ENCODE measurements around the gene VSTM2A.
"Not testable (repeated sequence)": the region's sequence is repeated elsewhere in the genome, so short reads cannot be mapped to it uniquely, and the experiment has no call there.

Gene VSTM2A, protein sequence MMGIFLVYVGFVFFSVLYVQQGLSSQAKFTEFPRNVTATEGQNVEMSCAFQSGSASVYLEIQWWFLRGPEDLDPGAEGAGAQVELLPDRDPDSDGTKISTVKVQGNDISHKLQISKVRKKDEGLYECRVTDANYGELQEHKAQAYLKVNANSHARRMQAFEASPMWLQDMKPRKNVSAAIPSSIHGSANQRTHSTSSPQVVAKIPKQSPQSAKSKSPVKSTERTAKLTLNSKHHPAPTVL

DNA sequence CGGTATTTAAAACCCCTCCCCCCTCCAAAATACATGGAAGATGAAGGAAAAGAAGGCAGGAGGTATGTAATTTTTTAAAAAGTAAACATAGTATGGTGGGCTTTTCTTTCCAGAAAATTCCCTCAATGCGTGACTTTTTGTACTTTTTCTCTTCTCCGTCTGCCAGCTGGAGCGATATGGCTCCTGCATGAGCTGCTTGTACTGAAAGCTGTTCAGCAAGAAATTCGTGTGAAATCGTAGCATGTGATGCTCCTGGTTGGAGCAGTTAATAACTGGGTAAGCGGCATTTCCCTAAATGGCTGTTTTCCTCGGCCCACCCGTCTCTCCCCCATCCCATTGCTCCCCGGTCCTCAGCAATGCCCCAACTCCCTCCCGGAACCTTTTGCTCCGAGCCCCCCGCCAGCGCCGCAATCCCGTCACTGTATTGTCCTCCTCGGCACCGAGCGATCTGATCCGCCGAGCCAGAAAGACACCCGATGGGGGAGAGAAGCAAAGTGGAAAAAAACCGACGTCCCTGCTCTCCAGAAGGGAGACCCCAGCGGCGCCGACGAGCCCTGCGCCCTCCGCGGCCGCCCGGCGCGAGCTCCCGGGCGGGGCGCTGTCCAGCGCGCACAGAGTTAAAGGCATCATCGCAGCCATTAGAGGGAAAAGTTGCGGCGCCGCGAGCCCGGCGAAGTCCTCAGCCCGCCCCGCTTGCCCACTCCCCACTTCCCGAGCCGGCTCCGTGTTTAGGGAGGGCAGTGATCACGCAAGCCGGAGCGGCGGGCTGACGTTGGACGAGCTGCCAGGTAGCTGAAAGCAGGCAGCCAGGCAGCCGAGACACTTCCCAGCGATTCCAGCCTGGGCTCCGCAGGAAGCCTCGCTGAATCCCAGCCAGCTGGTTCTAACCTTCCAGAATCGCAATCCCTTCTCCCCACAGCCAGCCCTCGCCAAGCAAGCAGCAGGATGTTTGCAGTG, at the start of gene VSTM2A:
TSS of gene VSTM2A (plus strand) at position 707 of the 957 bp plus-strand sequence. CDS start 356 bp downstream, outside the sequence.
- DNase-seq: no peak

- DNase-seq: not testable (repeated sequence)
These were observed 37.6 kb upstream of the VSTM2A start for GRCh38 chr7:54504531-54504930.

- no peak for DNase-seq
These were observed 12.6 kb upstream of the VSTM2A start for GRCh38 chr7:54529568-54529967.

GRCh38 chr7:54538122-54538521, 4.1 kb upstream of the VSTM2A start:
- DNase-seq: no peak

- DNase-seq: no peak
These were observed 895 bp downstream of the VSTM2A start for GRCh38 chr7:54543051-54543488.

DNA sequence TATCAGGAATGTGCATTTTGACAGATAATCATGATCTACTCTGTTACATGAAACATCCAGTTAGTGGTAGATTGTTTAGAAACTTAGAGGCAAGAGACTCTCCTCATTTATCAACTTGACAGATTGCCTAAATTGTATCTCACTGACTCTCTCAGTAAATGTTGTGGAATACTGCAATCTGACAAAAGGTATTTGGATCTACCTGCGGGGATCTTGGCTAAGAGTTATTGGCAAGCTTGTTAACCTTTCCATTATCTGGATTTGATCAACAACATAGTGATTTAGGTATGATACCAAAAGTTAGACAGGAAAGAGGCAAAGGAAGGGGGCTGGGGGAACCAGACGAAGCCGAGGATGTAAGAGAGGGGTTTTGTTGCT, 2.0 kb downstream of the VSTM2A start:
- DNase-seq: no peak

DNA sequence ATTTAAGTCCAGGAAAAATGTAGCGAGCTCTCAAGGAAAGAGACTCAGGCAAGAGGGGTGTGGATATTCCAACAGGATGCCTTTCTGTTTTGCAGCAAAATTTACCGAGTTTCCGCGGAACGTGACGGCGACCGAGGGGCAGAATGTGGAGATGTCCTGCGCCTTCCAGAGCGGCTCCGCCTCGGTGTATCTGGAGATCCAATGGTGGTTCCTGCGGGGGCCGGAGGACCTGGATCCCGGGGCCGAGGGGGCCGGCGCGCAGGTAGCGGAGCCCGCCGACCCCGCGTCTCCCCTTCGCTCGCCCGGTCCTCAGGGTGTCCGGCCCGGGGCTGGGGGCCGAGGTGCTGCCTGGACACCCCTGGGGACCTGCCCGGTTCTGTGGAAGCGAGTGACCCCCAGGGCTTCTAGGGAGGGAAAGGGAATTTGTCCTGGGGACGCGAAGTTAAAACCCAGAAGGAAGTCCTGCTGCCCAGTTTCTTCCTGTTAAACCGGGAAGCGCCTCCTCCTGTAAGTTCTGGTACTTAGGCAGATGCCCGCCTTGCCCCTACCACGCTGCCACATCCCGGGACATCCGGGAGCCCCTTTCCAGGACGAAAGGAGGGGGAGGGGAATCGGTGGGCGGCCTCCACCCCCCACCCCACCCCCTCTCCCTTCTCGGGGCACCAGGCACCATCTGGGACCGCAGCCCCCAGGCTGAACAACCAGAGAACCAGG, 2.5 kb downstream of the VSTM2A start:
- DNase-seq: no peak

GRCh38 chr7:54545241-54545563, 3.0 kb downstream of the VSTM2A start:
- no peak for DNase-seq

- DNase-seq: no peak
These were observed 4.2 kb downstream of the VSTM2A start for GRCh38 chr7:54546081-54546985.

DNA sequence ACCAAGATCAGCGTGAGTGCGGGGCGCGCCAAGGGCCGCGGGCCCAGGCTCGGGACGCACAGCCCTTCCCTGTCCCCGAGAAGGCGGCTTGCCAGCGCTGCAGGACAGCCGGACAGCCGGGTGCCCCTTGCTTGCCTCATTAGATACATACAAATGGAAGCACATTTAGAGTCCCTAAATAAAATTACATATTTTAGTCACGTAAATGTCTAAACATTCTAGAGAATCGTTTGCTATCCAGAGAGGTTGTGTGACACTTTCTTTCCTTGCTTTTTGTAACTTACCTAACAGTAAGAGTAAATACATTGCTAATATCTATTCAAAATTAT, 4.8 kb downstream of the VSTM2A start:
- DNase-seq: no peak

- DNase-seq: no peak
These were observed 8.3 kb downstream of the VSTM2A start for GRCh38 chr7:54550471-54550870.

- DNase-seq: no peak
These were observed 13.9 kb downstream of the VSTM2A start for GRCh38 chr7:54556121-54556520.

GRCh38 chr7:54559401-54559800, 17.2 kb downstream of the VSTM2A start:
- no peak for DNase-seq

DNA sequence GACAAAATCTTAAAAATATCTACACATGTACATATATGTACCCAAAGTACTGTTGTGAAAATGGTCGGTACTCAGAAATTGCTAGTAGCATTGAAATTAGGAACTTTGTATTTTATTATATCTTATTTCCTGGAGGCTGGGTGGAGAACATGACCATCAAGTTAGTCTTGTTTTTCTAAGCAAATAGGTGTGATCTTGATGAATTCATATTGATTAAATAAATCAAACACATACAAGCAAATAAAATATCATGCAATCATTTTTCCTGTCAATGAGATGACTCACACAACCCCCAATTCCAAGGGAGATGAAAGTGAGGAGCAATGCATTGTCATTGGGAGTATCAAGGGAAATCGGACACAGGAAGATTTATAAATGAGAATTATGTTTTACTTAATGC, 18.0 kb downstream of the VSTM2A start:
- DNase-seq: no peak

- no peak for DNase-seq
These were observed 18.5 kb downstream of the VSTM2A start for GRCh38 chr7:54560723-54561122.

DNA sequence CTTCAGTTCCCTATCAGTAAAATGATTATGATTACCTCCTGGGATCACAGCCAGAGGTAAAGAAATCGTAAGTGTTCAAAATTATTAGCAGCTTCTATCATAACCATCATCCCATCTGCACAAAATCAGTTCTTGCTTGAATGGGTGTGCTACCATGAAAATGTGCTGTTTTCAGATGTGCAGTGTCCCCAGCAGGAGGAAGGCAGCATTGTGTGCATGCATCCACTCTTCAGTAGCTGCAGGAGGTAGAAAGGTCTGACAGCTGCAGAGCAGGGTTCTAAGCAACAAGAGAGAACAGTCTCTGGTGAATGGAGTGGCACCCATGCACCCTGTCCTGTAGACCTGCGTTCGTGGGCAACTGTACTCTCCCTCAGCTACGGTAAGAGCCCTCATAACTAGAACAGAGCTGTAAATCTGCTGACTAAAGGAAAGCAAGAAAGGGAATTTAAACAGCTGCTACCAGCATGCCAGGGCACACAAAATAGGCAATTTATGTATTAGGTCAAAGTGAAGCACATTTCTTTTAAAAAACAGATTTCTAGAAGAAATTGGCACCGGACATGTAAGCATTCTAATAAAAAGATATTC, 21.2 kb downstream of the VSTM2A start:
- DNase-seq: no peak

DNA sequence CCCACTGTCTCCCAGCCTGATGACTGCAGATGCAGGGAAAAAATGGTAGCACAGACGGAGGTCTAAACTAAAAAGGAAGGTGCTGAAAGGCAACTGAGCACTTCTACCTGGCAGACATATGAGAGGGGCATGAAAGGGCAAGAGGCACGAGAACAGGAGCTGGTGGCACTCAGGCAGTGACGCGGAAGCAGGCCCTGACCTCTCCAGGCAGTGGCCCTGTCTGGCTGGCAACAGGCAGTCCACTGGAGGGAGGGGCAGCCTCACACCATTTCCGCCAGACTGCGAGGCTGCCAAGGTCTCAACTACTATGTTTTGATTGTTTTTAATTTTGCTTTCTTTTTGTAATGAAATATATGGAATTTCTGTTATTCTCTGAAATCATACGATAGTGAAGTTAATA, 23.3 kb downstream of the VSTM2A start:
- DNase-seq: no peak

GRCh38 chr7:54581511-54581910, 39.3 kb downstream of the VSTM2A start:
- DNase-seq: no peak

DNA sequence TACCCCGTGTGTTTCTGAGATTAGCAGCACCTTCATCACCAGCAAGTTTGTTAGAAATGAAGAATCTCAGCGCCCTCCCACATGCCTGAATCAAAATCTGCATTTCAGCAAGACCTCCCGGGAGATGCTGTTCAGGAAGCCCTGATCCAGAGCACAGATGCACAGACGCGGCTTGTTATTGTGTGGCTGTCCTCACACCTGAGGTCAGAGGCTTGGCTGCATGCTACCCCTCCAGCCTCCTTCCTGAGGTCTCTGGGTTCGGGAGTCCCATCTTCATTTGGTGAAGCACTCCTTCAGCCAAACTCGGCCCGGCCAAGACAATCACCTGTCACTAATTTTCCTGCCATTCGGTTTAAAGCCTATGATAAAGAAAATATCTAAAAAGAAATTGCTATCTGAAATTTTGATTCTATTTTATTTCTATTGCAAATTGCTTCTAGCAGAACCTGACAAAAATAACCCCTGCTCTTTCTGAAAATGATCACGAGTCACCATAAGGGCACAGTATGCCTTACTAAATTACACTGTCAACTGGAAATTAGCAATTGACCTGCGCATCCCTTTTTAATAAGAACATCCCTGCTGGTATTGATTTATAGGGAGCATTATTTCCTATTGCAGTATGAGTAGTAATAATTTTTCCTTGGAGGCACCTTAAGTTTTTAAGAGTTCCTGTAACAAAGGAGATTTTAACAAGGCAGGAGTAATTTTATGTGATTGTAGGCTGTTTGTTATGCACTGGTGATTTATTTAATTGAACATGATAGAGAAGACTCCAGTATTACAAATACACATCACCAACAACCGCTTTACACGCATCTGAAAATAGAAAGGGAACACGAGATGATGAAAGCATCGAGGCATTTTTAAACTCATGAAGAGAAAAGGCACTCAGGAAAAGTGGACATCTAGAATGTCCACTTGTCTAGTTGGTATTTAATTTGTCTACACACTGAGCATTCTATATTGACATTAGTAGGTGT, 49.5 kb downstream of the VSTM2A start:
- no peak for DNase-seq

GRCh38 chr7:54596747-54597146, 54.6 kb downstream of the VSTM2A start:
- no peak for DNase-seq

DNA sequence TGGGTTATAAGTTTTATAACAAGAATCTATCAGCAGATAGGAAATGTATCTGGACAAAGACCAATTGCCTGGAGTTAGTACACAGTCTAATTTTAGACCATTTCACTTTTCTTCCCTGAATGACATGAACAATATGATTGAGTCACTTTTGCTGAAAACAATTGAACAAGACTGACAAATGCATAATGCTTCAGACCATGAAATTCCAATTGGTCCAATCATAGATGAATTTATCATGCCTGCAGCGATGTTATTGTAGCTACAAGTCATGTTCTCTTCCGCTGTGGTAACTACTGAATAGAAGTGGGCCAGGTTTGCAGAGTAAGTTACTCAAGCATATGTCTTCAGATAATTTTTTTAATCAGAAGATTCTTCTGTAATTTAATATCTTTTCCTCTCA, 73.4 kb downstream of the VSTM2A start:
- no peak for DNase-seq
